M059J (cell line): ENCODE results near the gene IGSF1. TPM values are rescaled to one million over a fixed set of nuclear protein-coding genes. Genes with fewer than 3 reads are reported as not detected.
"Not testable (repeated sequence)": the region's sequence is repeated elsewhere in the genome, so short reads cannot be mapped to it uniquely, and the experiment has no call there.

Experiments used
- DNase-seq: peaks from one replicate; pipeline ENCODE4 v3.0.0-alpha.2; 2012; ENCODE audit warnings: low read depth
- total RNA-seq: library from RNA; depleted of rRNA; stranded (reverse); fragments of >200 nt; shearing (Covaris generic); gene quantifications from 2 replicates; pipeline ENCODE4 v1.2.3, GENCODE V29; 2014; rRNA removed

IGSF1 gene
- total RNA-seq, 1 experiment from 2014 or later: 1.5 TPM

DNA sequence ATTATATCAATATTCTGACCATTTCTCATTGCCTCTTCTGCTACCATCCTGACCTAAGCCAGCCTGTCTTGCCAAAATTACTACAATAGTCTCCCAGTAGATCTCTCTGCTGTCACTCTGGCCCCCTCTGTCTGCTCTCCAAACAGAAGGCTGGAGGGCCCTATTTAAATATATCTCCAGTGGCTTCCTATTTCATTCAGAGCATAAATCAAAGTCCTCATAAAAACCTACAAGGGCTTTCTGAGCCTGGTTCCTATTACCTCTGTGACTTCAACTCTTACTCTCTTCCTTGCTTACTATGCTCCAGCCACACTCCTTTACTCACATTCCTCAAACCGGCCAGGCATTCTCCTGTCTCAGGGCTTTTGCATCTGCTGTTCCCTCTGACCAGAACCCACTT lies 19.0 kb downstream of the IGSF1 start:
- peak; percentile 18 for DNase-seq

DNA sequence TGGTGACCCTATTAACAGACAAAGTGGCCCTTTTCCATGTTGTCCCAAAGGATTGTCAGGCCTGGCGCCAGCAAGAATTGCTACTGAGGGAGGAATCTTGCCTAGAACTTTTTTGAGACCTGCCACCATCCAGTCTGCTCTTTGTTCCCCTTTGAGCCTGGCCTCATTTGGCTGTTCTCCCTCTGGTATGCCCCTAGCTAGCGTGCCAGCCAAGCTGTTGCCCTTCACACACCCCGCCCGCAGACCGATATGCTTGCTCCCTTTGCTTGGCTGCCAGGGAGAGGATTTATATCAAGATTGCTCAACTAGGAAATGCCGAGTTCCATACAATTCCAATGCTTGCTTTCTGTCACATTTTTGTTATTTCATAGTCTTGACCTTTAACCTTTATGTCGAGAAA lies 24.4 kb downstream of the IGSF1 start:
- DNase-seq: no peak

GRCh38 chrX:131264053-131264452 lies 25.1 kb downstream of the IGSF1 start:
- DNase-seq: no peak

DNA sequence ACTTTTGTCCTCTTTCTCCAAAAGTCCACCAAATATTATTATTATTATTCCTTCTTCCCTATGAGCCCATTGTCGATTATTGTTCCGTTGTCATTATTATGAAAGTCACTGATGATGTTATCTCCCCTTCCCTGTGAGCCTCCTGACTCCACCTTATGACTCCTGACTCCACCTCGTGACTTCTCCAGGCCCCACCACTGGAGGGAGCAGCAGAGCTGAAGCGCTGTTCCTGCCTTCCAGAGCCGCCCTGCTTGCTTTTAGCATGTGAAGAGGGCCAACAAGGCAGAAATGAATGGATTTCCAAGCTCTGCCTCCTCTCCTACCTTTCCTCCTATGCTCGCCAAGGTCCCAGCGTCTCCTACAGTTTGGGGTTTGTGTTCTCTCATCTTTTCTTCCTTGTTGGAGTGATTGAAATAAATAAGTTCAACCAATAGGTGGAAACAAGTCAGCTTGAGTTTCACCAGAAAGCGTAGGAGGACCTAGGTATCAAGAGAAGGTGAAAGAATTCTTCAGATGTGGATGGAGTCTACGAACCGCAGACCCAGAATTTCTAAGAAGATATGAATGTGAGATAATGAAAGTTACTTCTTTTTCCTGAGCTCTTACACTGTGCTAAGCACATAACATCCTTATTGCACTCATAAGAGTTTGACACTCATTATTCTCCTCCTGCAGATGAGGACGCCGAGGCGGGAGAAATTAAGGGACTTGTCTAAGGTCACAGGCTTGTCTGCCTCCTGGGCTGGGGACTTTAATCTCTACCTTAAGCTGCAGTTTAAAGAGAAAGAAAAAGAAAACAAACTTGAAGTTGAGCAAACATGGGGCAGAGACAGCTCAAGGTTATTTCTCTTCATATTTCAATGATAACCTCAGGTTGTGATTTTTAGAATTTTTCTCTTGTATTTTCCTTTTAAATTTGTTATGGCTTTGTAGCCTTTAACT lies 26.1 kb downstream of the IGSF1 start:
- DNase-seq: peak; percentile 25

DNA sequence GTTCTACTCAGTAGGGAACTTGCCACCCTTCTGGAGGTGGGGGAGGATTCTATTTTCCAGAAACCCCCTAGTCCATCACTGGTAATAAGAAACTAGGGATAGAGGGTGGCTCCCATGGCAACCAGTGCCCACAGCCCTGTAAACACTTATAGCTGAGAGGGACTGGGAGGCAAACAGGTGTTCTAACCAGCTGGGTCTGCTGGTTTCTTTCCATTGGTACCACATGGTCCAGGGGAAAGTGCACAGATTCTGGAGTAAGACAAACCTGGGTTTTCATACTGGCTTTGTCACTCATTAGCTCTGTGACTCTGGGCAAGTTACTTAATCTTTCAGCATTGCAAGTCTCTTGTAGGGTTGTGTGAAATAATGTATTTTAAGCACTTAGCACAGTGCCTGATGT lies 26.9 kb downstream of the IGSF1 start:
- DNase-seq: no peak

DNA sequence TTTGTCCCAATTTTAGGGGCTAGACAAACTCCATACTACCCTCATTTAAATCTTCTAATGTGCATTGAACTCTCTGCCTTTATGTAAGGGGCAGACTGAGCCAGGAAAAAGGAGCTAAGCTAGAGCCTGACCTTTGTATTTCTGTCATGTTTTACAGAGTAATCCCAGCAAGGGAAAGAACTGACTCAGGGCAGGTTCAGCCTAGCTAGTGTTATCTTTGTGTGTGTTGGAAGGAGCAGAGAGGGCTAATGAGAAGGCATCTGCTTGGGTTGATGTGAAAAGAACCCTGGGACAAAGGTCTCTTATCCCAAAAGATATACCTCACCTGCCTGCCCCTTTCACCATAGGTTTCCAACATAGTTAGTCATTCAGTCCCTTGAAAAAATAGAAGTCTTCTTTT lies 31.7 kb downstream of the IGSF1 start:
- DNase-seq: no peak

- not testable (repeated sequence) for DNase-seq
Observed at GRCh38 chrX:131250984-131251738, 37.9 kb downstream of the IGSF1 start.

DNA sequence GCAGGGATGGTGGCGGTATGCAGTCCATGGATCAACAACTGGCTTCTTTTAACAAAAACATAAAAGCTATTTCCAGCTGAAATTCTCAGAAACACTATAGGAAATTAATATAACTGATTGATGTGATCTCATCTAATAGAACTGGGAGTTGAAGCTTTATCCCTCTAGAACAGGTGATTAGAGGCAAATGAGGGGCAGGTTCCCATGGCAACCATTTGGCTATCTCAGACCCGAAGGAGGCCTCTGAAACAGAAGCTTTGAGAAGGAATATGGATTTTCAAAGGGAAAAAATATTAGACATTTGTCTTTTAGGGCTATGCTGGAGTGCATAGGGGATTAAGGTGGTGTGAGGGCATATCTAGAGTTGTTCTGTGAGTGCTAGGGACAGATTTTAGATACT lies 50.0 kb downstream of the IGSF1 start:
- no peak for DNase-seq

- DNase-seq: no peak
Observed at GRCh38 chrX:131237363-131237762, 51.7 kb downstream of the IGSF1 start.

DNA sequence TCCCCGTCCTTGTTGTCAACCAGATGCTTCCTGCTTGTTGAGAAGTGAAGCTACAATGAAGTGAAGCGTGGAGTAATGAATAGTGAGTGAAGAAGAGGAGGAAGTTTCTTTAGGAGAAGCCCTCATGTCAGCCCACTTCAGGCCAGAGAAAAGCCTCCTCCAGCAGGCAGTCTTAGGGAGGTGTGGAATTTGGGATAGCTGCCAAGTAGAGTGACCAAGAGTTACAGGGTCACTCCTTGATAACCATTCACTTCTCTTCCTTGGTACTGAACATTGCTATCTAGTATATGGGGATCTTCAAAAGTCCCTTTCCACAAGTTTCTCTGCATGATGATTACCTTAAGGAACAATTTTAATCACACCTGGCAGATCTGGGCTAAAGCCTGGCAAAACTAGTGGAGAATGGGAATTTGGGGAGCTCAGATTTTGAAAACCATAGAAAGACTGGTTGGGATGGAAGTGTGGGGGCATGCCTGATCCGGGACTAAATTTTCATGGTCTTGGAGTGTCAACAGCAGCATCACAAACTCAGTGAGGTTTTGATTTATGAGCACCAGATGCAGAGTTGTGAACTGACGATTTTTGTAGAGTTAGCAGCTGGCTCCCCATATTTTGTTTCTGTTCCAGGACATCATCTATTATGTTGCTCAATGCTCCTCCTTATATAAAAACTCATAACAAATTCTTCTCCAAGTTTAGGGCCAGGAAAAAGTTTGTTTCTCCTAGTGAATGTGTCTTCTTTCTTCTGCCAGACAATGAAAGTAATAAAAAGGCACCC lies 53.1 kb downstream of the IGSF1 start:
- no peak for DNase-seq

DNA sequence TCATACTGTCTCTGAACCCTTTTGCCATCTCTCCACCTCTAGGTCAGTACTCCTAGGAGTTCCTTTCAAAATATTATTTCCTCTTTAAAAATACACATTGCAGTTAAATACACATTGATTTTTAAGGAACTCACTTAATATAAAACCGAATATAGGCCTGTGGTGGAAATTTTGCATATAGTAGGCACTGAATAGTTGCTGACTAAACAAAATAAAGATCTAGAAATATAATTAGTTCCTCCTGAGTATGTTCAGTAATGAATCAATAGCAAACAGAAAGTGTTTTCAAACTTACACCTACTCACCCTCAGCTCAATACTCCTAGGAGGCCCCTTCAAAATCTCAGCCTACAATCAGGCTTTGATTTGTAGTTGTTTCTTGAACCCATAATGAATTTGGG lies 61.5 kb downstream of the IGSF1 start:
- no peak for DNase-seq

- no peak for DNase-seq
Observed at GRCh38 chrX:131226591-131226990, 62.5 kb downstream of the IGSF1 start.

DNA sequence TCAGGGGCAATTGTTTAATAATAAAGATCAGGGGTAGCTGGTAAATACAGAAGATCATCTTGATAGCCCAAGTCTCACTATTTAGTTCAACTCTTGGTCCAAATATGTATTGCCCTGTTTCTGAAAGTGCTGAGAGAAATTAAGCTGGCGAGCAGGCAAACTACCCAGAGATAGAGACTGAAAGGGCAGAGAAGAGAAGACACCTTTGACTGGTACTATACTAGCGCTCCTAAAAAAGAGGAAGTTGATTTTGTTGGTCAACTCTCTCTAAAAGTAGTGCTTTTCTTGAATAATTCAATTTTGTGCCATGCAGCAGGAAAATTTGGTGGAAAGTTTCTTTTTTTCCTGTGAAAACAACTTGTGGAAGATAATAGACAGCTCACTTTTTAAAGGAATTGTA lies 64.0 kb downstream of the IGSF1 start:
- no peak for DNase-seq

Other genes starting within 250 kb of the IGSF1 start
- gene ARHGAP36, start 231.0 kb downstream of the IGSF1 start, total RNA-seq: not detected in 2 replicates